Hematopoietic multipotent progenitor cell treated with erythropoietin and hydrocortisone succinate and interleukin-3 and kit ligand, for 6 days (in vitro differentiated cells): Measurements from ENCODE around the gene SLC33A1.
"Not testable (repeated sequence)": the region's sequence is repeated elsewhere in the genome, so short reads cannot be mapped to it uniquely, and the experiment has no call there.

Source experiments
- DNase-seq: peaks from one replicate; pipeline ENCODE4 v3.0.0-alpha.2; 2015

The SLC33A1 gene

GRCh38 chr3:155861476-155862183 is 7.4 kb upstream of the SLC33A1 start:
- DNase-seq, result no peak

- not testable (repeated sequence) for DNase-seq
These were observed 6.2 kb upstream of the SLC33A1 start for GRCh38 chr3:155860424-155860823.

- DNase-seq, result peak; percentile 71
These were observed 5.6 kb upstream of the SLC33A1 start for GRCh38 chr3:155859859-155860258.

- peak; percentile 55 for DNase-seq
These were observed 750 bp downstream of the SLC33A1 start for GRCh38 chr3:155853214-155854140.

GRCh38 chr3:155852341-155852740 is 1.9 kb downstream of the SLC33A1 start:
- DNase-seq, result peak; percentile 38

- not testable (repeated sequence) for DNase-seq
These were observed 4.8 kb downstream of the SLC33A1 start for GRCh38 chr3:155849404-155849803.

- no peak for DNase-seq
These were observed 6.2 kb downstream of the SLC33A1 start for GRCh38 chr3:155847993-155848392.

GRCh38 chr3:155846119-155846518 is 8.1 kb downstream of the SLC33A1 start:
- peak; percentile 40 for DNase-seq

GRCh38 chr3:155843569-155843968 is 10.7 kb downstream of the SLC33A1 start:
- DNase-seq, result no peak

GRCh38 chr3:155835341-155836071 is 18.7 kb downstream of the SLC33A1 start:
- peak; percentile 32 for DNase-seq

- DNase-seq, result peak; percentile 88
These were observed 25.6 kb downstream of the SLC33A1 start for GRCh38 chr3:155828490-155829098.

- DNase-seq, result peak; percentile 34
These were observed 39.1 kb downstream of the SLC33A1 start for GRCh38 chr3:155815030-155815545.

- not testable (repeated sequence) for DNase-seq
These were observed 41.0 kb downstream of the SLC33A1 start for GRCh38 chr3:155813224-155813623.

GRCh38 chr3:155809181-155809580 is 45.0 kb downstream of the SLC33A1 start:
- DNase-seq, result no peak

GRCh38 chr3:155807823-155808222 is 46.4 kb downstream of the SLC33A1 start:
- no peak for DNase-seq

GRCh38 chr3:155805802-155806618 is 48.2 kb downstream of the SLC33A1 start, which contains the start of gene C3orf33:
Gene C3orf33 (minus strand): TSS chr3:155806278. CDS start chr3:155806252, 26 bp downstream.
- peak; percentile 91 for DNase-seq

- peak; percentile 72 for DNase-seq
These were observed 48.9 kb downstream of the SLC33A1 start for GRCh38 chr3:155805204-155805801.

- no peak for DNase-seq
These were observed 49.9 kb downstream of the SLC33A1 start for GRCh38 chr3:155804323-155804722.

GRCh38 chr3:155792532-155792931 is 61.7 kb downstream of the SLC33A1 start:
- DNase-seq, result no peak

GRCh38 chr3:155791190-155791589 is 63.0 kb downstream of the SLC33A1 start:
- DNase-seq, result peak; percentile 63
